Neural cell (in vitro differentiated cells): Measurements from ENCODE around the gene YY1. TPM values are rescaled to one million over a fixed set of nuclear protein-coding genes. Genes with fewer than 3 reads are reported as not detected.

ENCODE experiments used
- H2AFZ ChIP-seq: fragments of 200-600, 300-800 bp; sonication (generic), shearing (Covaris generic); 2 replicates; pipeline ENCODE4 v1.6.0; 2014; ENCODE audit warnings: low read depth, mild to moderate bottlenecking, antibody characterized with exemption, low read length, moderate library complexity
- H3F3A ChIP-seq: fragments of 200-600 bp; shearing (Covaris generic); 2 replicates; pipeline ENCODE4 v1.6.1; 2016; ENCODE audit warnings: mild to moderate bottlenecking, moderate library complexity, mixed read lengths, antibody characterized with exemption, low read length; ENCODE audit not compliant: insufficient read depth, poor library complexity, severe bottlenecking
- H3K27ac ChIP-seq: fragments of 200-600, 300-800 bp; sonication (generic), shearing (Covaris generic); 2 replicates; pipeline ENCODE4 v1.5.1; 2014; ENCODE audit warnings: mild to moderate bottlenecking, low read length, moderate library complexity
- H3K27me3 ChIP-seq: fragments of 300-800, 200-600 bp; sonication (generic), shearing (Covaris generic); 2 replicates; pipeline ENCODE4 v1.6.0; 2014; ENCODE audit warnings: mild to moderate bottlenecking, low read depth, low read length, moderate library complexity; ENCODE audit not compliant: insufficient read depth
- H3K36me3 ChIP-seq: fragments of 300-800, 200-600 bp; sonication (generic), shearing (Covaris generic); 2 replicates; pipeline ENCODE4 v1.5.1; 2014; ENCODE audit warnings: mild to moderate bottlenecking, antibody characterized with exemption, low read length, moderate library complexity; ENCODE audit not compliant: insufficient read depth
- H3K4me2 ChIP-seq: fragments of 300-800, 200-600 bp; sonication (generic), shearing (Covaris generic); 2 replicates; pipeline ENCODE4 v1.6.0; 2014; ENCODE audit warnings: mild to moderate bottlenecking, low read length
- H3K4me3 ChIP-seq: fragments of 300-800, 200-600 bp; sonication (generic), shearing (Covaris generic); 2 replicates; pipeline ENCODE4 v1.5.1; 2014; ENCODE audit warnings: mild to moderate bottlenecking, low read length, moderate library complexity
- H3K79me2 ChIP-seq: fragments of 200-600 bp; shearing (Covaris generic); replicated peaks from 2 replicates; pipeline ENCODE4 v1.6.0; 2014; ENCODE audit warnings: mild to moderate bottlenecking, low read length, moderate library complexity; ENCODE audit not compliant: insufficient read depth
- H3K9ac ChIP-seq: fragments of 300-800, 200-600 bp; sonication (generic), shearing (Covaris generic); 2 replicates; pipeline ENCODE4 v1.6.1; 2016; ENCODE audit warnings: mild to moderate bottlenecking, low read length, mixed read lengths
- H3K9me2 ChIP-seq: fragments of 200-600 bp; shearing (Covaris generic); 2 replicates; pipeline ENCODE4 v1.6.1; 2016; ENCODE audit warnings: mild to moderate bottlenecking, low read length, mixed read lengths; ENCODE audit not compliant: insufficient read depth
- H3K9me3 ChIP-seq: fragments of 200-600, 300-800 bp; sonication (generic), shearing (Covaris generic); 2 replicates; pipeline ENCODE4 v1.6.1; 2016; ENCODE audit warnings: mild to moderate bottlenecking, mixed run types, low read length, moderate library complexity, mixed read lengths
- H4K20me1 ChIP-seq: fragments of 200-600 bp; shearing (Covaris generic); 2 replicates; pipeline ENCODE4 v1.6.1; 2016; ENCODE audit warnings: mild to moderate bottlenecking, mixed run types; ENCODE audit not compliant: insufficient read depth
- EP300 ChIP-seq: fragments of 450-650 bp; conservative IDR thresholded peaks from 2 replicates; pipeline ENCODE4 v1.6.1; 2014; ENCODE audit warnings: antibody characterized with exemption, mild to moderate bottlenecking, moderate library complexity; ENCODE audit not compliant: poor library complexity, severe bottlenecking
- EZH2 ChIP-seq: fragments of 200-600, 300-800 bp; shearing (Covaris generic), sonication (generic); IDR thresholded peaks from 2 replicates; pipeline ENCODE4 v1.6.1; 2014; ENCODE audit warnings: antibody characterized with exemption, low read length, borderline replicate concordance, mild to moderate bottlenecking; ENCODE audit not compliant: insufficient read depth, poor library complexity, severe bottlenecking
- MXI1 ChIP-seq: fragments of 450-650 bp; conservative IDR thresholded peaks from 2 replicates; pipeline ENCODE4 v1.6.1; 2014; ENCODE audit warnings: antibody characterized with exemption, mild to moderate bottlenecking; ENCODE audit not compliant: poor library complexity, severe bottlenecking
- POLR2AphosphoS5 ChIP-seq: IDR thresholded peaks from 2 replicates; pipeline ENCODE4 v1.6.1; 2012
- RAD21 ChIP-seq: fragments of 450-650 bp; conservative IDR thresholded peaks from 2 replicates; pipeline ENCODE4 v1.6.1; 2014; ENCODE audit warnings: antibody characterized with exemption, mild to moderate bottlenecking, moderate library complexity
- SMC3 ChIP-seq: fragments of 450-650 bp; conservative IDR thresholded peaks from 2 replicates; pipeline ENCODE4 v1.6.1; 2014; ENCODE audit warnings: antibody characterized with exemption, mild to moderate bottlenecking, moderate library complexity; ENCODE audit not compliant: poor library complexity
- TAF1 ChIP-seq: IDR thresholded peaks from 2 replicates; pipeline ENCODE4 v1.6.1; 2012; ENCODE audit warnings: low read depth
- polyA plus RNA-seq: library from polyadenylated mRNA; depleted of rRNA; stranded (reverse); fragments of >200 nt; gene quantifications from 2 replicates; pipeline ENCODE4 v1.2.3, GENCODE V29; 2014
- TF ChIP-seq, protein P1 (sequence below): IDR thresholded peaks from 2 replicates; pipeline ENCODE4 v1.6.1; 2012; ENCODE audit warnings: borderline replicate concordance
- TF ChIP-seq, protein P2 (sequence below): fragments of 450-650 bp; IDR thresholded peaks from 2 replicates; pipeline ENCODE4 v1.5.1; 2014; ENCODE audit warnings: antibody characterized with exemption, mild to moderate bottlenecking, moderate library complexity; ENCODE audit not compliant: poor library complexity, severe bottlenecking

Gene YY1
- polyA plus RNA-seq, 1 donor from 2014 or later, result 50.4 TPM

DNA sequence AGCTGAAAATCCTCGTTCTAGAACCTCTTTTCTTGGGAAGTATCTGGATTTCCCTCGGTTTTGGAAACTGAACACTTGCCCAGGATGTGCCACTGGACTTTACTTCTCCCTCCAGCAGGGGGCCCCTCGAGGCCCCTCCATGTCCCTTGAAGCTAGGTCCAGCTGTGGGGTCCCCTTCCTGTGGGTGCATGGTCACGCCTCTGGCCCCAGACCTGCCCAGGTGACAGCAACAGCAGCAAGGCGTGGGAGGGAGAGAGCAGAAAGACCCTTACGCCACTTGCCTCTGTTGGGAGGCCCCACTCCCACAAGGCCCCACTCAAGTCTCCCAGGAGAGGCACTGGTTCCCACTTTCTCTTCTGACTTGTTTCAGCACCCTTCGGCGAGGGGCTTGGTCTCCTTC is 64.2 kb downstream of the YY1 start:
- peak overlapping the region; percentile 85 for H3K4me3 ChIP-seq
- no peak overlapping the region for H3K4me2 ChIP-seq
- H3K9ac ChIP-seq, result no peak overlapping the region
- H3K9me2 ChIP-seq, result no peaks in the 10 kb centered on the region
- no peak overlapping the region for H2AFZ ChIP-seq
- H3F3A ChIP-seq, result no peaks in the 10 kb centered on the region
- H3K27ac ChIP-seq, result no peak overlapping the region
- peaks cover 10% of the 10 kb centered on the region for H4K20me1 ChIP-seq
- TF ChIP-seq POLR2AphosphoS5 (no peak), RAD21 (no peak), EZH2 (no peak), SMC3 (no peak), EP300 (no peak), TAF1 (no peak), MXI1 (no peak)
- TF ChIP-seq, protein P1, sequence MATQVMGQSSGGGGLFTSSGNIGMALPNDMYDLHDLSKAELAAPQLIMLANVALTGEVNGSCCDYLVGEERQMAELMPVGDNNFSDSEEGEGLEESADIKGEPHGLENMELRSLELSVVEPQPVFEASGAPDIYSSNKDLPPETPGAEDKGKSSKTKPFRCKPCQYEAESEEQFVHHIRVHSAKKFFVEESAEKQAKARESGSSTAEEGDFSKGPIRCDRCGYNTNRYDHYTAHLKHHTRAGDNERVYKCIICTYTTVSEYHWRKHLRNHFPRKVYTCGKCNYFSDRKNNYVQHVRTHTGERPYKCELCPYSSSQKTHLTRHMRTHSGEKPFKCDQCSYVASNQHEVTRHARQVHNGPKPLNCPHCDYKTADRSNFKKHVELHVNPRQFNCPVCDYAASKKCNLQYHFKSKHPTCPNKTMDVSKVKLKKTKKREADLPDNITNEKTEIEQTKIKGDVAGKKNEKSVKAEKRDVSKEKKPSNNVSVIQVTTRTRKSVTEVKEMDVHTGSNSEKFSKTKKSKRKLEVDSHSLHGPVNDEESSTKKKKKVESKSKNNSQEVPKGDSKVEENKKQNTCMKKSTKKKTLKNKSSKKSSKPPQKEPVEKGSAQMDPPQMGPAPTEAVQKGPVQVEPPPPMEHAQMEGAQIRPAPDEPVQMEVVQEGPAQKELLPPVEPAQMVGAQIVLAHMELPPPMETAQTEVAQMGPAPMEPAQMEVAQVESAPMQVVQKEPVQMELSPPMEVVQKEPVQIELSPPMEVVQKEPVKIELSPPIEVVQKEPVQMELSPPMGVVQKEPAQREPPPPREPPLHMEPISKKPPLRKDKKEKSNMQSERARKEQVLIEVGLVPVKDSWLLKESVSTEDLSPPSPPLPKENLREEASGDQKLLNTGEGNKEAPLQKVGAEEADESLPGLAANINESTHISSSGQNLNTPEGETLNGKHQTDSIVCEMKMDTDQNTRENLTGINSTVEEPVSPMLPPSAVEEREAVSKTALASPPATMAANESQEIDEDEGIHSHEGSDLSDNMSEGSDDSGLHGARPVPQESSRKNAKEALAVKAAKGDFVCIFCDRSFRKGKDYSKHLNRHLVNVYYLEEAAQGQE, result no peak
- TF ChIP-seq, protein P2, sequence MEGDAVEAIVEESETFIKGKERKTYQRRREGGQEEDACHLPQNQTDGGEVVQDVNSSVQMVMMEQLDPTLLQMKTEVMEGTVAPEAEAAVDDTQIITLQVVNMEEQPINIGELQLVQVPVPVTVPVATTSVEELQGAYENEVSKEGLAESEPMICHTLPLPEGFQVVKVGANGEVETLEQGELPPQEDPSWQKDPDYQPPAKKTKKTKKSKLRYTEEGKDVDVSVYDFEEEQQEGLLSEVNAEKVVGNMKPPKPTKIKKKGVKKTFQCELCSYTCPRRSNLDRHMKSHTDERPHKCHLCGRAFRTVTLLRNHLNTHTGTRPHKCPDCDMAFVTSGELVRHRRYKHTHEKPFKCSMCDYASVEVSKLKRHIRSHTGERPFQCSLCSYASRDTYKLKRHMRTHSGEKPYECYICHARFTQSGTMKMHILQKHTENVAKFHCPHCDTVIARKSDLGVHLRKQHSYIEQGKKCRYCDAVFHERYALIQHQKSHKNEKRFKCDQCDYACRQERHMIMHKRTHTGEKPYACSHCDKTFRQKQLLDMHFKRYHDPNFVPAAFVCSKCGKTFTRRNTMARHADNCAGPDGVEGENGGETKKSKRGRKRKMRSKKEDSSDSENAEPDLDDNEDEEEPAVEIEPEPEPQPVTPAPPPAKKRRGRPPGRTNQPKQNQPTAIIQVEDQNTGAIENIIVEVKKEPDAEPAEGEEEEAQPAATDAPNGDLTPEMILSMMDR, result no peak
- H3K79me2 ChIP-seq, result peaks cover 69% of the 10 kb centered on the region
- no peaks in the 10 kb centered on the region for H3K27me3 ChIP-seq
- no peaks in the 10 kb centered on the region for H3K36me3 ChIP-seq
- no peaks in the 10 kb centered on the region for H3K9me3 ChIP-seq

DNA sequence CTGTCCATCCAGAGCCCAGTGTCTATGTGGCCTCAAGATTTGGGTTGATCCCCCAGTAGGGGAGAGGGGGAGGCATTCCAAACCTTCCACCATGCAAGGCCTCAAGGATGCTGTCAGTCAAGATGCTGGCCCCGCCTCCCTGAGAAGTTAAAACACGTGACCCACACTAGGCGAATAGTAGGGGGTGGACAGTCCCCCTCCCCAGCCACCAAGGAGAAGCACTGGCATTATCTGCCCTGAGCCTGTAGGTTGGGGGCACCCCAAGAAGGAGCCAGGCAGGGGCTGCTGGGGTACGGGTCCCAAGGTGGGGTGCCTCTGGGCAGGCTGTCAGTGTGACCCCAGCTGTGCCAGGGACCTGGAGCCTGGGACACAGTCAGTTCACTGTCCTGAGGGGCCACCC is 65.0 kb downstream of the YY1 start:
- H2AFZ ChIP-seq, result no peak overlapping the region
- H3K9me3 ChIP-seq, result no peaks in the 10 kb centered on the region
- no peaks in the 10 kb centered on the region for H3F3A ChIP-seq
- no peak overlapping the region for H3K27ac ChIP-seq
- H3K9ac ChIP-seq, result peak overlapping the region; percentile 96
- peak overlapping the region; percentile 85 for H3K4me3 ChIP-seq
- H3K36me3 ChIP-seq, result no peaks in the 10 kb centered on the region
- H3K4me2 ChIP-seq, result peak overlapping the region; percentile 89
- H4K20me1 ChIP-seq, result peaks cover 10% of the 10 kb centered on the region
- H3K79me2 ChIP-seq, result peaks cover 74% of the 10 kb centered on the region
- H3K9me2 ChIP-seq, result no peaks in the 10 kb centered on the region
- TF ChIP-seq, protein P1, result no peak
- TF ChIP-seq MXI1 (no peak), SMC3 (no peak), POLR2AphosphoS5 (no peak), RAD21 (no peak), EZH2 (no peak)
- TF ChIP-seq, protein P2, result no peak
- no peaks in the 10 kb centered on the region for H3K27me3 ChIP-seq
